ENCODE measurements around the gene DLEC1.

DNA sequence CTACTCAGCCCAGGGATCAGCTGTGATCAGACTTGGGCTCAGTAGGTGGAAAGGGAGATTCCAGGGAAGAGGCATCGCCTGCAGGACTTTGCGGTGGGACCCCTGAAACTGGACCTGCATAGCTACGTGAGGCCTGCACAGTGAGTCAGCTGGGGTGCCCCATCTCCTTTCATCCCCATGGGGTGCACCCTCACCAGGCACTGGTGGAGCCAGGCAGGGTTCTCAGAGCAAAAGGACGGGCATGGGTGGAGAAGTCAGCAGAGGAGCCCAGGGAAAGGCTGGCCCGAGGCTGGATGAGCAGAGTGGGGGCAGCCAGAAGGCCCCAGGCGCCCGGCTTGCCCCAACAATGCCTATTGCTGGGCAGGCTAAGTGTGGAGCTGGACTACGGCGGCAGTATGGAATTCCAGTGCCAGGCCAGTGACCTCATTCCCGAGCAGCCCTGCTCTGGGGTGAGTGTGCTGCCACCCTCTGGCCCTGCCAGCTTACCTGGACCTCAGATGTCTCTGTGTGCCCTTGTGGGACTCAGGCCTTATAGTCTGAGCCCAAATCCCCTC lies 78.2 kb downstream of the DLEC1 start:
- TF ChIP-seq POLR2AphosphoS5 (IDR thresholded peaks at IDR 0.05; ENCODE audit: low read depth, low read length) = no peak
- TF ChIP-seq TAF1 (IDR thresholded peaks at IDR 0.05; ENCODE audit: low read depth, low read length) = no peak
- no peak for TF ChIP-seq POLR2A (IDR thresholded peaks at IDR 0.05; ENCODE audit: low read depth, low read length)
- no peak for TF ChIP-seq POU2F2 (IDR thresholded peaks at IDR 0.05; ENCODE audit: low read depth, low read length)
